Fibroblast of lung (primary cell): ENCODE results near the gene TNFSF15. TPM values are rescaled to one million over a fixed set of nuclear protein-coding genes. Genes with fewer than 3 reads are reported as not detected.
A peak's percentile ranks its signal among the peaks of the same experiment; 100 is the strongest.

Experiments used
- DNase-seq, 2 donors: peaks; one replicate each; pipeline versions ENCODE4 v3.0.0 to v3.0.0-alpha.2; 2010; ENCODE audit warnings: low read depth in 2 of 2
- H2AFZ ChIP-seq: 2 replicates; pipeline ENCODE4 v1.5.1; 2012; ENCODE audit warnings: low read length, control low read depth, inconsistent platforms
- H3K27ac ChIP-seq: 2 replicates; pipeline ENCODE4 v1.5.1; 2011; ENCODE audit warnings: low read length, control low read depth; ENCODE audit not compliant: insufficient read depth
- H3K27me3 ChIP-seq: 2 replicates; pipeline ENCODE4 v1.5.1; 2011; ENCODE audit warnings: mild to moderate bottlenecking, low read length; ENCODE audit not compliant: control insufficient read depth, insufficient read depth
- H3K36me3 ChIP-seq: 2 replicates; pipeline ENCODE4 v1.5.1; 2011; ENCODE audit warnings: low read length; ENCODE audit not compliant: control insufficient read depth, insufficient read depth
- H3K4me1 ChIP-seq: 2 replicates; pipeline ENCODE4 v1.5.1; 2011; ENCODE audit warnings: low read length; ENCODE audit not compliant: control insufficient read depth, insufficient read depth; ENCODE audit errors: extremely low read depth
- H3K4me2 ChIP-seq: 2 replicates; pipeline ENCODE4 v1.5.1; 2011; ENCODE audit warnings: low read length, control low read depth; ENCODE audit not compliant: insufficient read depth; ENCODE audit errors: extremely low read depth
- H3K4me3 ChIP-seq, 4 experiments: fragments of 200-600 bp in 1 of 4; sonication (generic) in 1 of 4; replicated peaks in 1 of 4; 2 replicates each; pipeline ENCODE4 v1.5.1; 2011 to 2016; ENCODE audit warnings: low read length in 4 of 4, low read depth in 3 of 4, mild to moderate bottlenecking in 3 of 4, control low read depth in 2 of 4, inconsistent platforms in 1 of 4, mixed read lengths in 1 of 4; ENCODE audit not compliant: insufficient read depth in 1 of 4; ENCODE audit errors: control extremely low read depth in 1 of 4
- H3K79me2 ChIP-seq: 2 replicates; pipeline ENCODE4 v1.5.1; 2012; ENCODE audit warnings: mild to moderate bottlenecking, low read length, inconsistent platforms; ENCODE audit not compliant: control insufficient read depth, insufficient read depth
- H3K9ac ChIP-seq: 2 replicates; pipeline ENCODE4 v1.5.1; 2011; ENCODE audit warnings: mild to moderate bottlenecking, low read length, control low read depth; ENCODE audit not compliant: insufficient read depth
- H3K9me3 ChIP-seq: 2 replicates; pipeline ENCODE4 v1.5.1; 2012; ENCODE audit warnings: low read depth, low read length; ENCODE audit not compliant: control insufficient read depth, insufficient read depth
- H4K20me1 ChIP-seq: 2 replicates; pipeline ENCODE4 v1.5.1; 2011; ENCODE audit warnings: low read length; ENCODE audit not compliant: control insufficient read depth, insufficient read depth; ENCODE audit errors: extremely low read depth
- EZH2 ChIP-seq: IDR thresholded peaks from 2 replicates; pipeline ENCODE4 v1.5.1; 2012; ENCODE audit warnings: low read length, control low read depth, mild to moderate bottlenecking; ENCODE audit errors: missing control alignments
- polyA plus RNA-seq, 2 donors: library from polyadenylated mRNA; depleted of rRNA in 1 of 2; stranded (reverse) in 1 of 2; unstranded in 1 of 2; fragments of >200 nt; gene quantifications; 2 replicates each; pipeline ENCODE4 v1.2.1, GENCODE V29; 2011 to 2012; ENCODE audit warnings: missing spikeins in 1 of 2
- total RNA-seq: library from RNA; depleted of rRNA; stranded (reverse); fragments of >200 nt; gene quantifications from 2 replicates; pipeline ENCODE4 v1.2.1, GENCODE V29; 2014
- TF ChIP-seq, protein P1 (sequence below), 2 donors: IDR thresholded peaks in 1 of 2; conservative IDR thresholded peaks in 1 of 2; 1 replicate in 1 of 2; 2 replicates in 1 of 2; pipeline ENCODE4 v1.5.1; 2011 to 2012; ENCODE audit warnings: low read length in 2 of 2, control low read depth in 1 of 2, inconsistent platforms in 1 of 2, low read depth in 1 of 2, mild to moderate bottlenecking in 1 of 2

The TNFSF15 gene
- total and polyA plus RNA-seq, 2 donors (not counting 1 experiment from before 2014, with no cell fraction given): 0.33 to 0.76 TPM

GRCh38 chr9:114804505-114804904, 1.3 kb downstream of the TNFSF15 start:
- Histone ChIP-seq H3K27me3 (no peaks in the 10 kb centered on the region), H3K79me2 (no peaks in the 10 kb centered on the region), H3K4me2 (no peak overlapping the region), H3K9me3 (no peaks in the 10 kb centered on the region), H3K4me1 (peaks cover 10% of the 10 kb centered on the region), H3K36me3 (no peaks in the 10 kb centered on the region), H3K27ac (no peak overlapping the region), H3K4me3 (no peak overlapping the region), H4K20me1 (no peaks in the 10 kb centered on the region), H2AFZ (no peak overlapping the region), H3K9ac (no peak overlapping the region)
- TF ChIP-seq, protein P1, sequence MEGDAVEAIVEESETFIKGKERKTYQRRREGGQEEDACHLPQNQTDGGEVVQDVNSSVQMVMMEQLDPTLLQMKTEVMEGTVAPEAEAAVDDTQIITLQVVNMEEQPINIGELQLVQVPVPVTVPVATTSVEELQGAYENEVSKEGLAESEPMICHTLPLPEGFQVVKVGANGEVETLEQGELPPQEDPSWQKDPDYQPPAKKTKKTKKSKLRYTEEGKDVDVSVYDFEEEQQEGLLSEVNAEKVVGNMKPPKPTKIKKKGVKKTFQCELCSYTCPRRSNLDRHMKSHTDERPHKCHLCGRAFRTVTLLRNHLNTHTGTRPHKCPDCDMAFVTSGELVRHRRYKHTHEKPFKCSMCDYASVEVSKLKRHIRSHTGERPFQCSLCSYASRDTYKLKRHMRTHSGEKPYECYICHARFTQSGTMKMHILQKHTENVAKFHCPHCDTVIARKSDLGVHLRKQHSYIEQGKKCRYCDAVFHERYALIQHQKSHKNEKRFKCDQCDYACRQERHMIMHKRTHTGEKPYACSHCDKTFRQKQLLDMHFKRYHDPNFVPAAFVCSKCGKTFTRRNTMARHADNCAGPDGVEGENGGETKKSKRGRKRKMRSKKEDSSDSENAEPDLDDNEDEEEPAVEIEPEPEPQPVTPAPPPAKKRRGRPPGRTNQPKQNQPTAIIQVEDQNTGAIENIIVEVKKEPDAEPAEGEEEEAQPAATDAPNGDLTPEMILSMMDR (conservative IDR thresholded peaks at IDR 0.05 in 1 of 2, IDR thresholded peaks at IDR 0.05 in 1 of 2; ENCODE audit: low read depth in 1 of 2, low read length in 2 of 2): no peak
- TF ChIP-seq EZH2: no peak
- DNase-seq: peak; percentile 81 to 84

DNA sequence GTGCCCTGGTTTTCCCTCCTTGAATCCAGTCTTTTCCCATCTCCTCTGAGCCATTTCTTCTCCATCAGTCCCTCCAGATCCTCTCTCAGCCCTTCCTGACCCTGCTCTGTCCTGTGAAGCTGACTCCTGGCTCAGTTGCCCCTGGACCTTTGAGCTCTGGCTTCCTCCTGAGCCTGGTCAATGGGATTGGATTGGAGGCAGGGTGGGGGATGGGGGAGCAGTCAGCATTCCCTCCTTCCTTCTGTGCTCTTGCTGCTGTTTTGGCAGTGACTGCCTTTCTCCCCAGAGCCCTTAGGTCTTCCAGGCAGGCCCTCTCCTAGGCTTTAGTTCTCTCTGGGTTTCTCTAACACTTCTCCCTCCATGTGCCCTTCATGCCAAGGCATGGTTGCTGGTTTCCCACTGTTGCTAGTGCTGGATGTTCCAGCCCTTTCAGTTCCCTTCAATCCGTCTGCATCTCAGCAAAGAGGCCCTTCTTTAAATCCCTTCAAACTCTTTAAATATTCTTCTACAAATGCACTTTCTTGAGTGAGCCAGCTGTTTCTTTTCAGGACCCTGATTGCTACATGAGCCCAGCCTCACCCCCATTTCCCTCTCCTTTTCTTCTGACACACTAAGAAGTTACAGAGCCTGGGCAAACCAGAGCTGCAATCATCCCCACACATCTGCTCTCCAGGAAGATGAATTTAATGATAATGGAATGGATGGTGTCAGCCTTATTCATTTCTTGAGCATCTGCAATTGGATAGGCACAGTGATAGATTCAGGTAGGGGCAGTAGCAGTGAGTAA, 2.2 kb downstream of the TNFSF15 start:
- no peak overlapping the region for H3K4me2 ChIP-seq
- no peak overlapping the region for H3K4me3 ChIP-seq
- H3K36me3 ChIP-seq: no peaks in the 10 kb centered on the region
- no peak overlapping the region for H3K27ac ChIP-seq
- H3K9ac ChIP-seq: no peak overlapping the region
- peaks cover 10% of the 10 kb centered on the region for H3K4me1 ChIP-seq
- no peaks in the 10 kb centered on the region for H3K79me2 ChIP-seq
- no peaks in the 10 kb centered on the region for H4K20me1 ChIP-seq
- H2AFZ ChIP-seq: no peak overlapping the region
- DNase-seq: peak; percentile 17 to 63
- no peaks in the 10 kb centered on the region for H3K27me3 ChIP-seq
- no peaks in the 10 kb centered on the region for H3K9me3 ChIP-seq
- TF ChIP-seq, protein P1 (conservative IDR thresholded peaks at IDR 0.05 in 1 of 2, IDR thresholded peaks at IDR 0.05 in 1 of 2; ENCODE audit: low read depth in 1 of 2, low read length in 2 of 2): no peak
- no peak for TF ChIP-seq EZH2

DNA sequence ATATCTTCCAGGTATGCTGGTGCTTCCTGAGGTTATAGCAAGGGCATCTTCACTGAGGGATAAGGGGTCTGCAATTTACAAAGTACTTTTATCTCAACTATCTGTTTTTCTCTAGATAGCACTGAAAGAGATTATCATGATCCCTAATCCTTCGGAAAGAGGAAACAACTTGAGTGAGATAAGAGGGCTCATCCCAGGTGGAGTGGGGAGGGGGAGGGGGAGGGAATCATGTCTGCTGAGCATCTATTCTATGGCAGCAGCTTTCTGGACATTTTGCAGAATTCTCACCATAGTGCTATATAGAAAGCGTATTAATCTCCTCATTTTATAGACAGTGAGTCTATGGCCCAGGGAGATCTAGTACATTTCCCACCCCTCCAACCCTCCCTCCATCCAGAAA, 5.9 kb downstream of the TNFSF15 start:
- H3K27ac ChIP-seq: no peak overlapping the region
- TF ChIP-seq, protein P1 (conservative IDR thresholded peaks at IDR 0.05 in 1 of 2, IDR thresholded peaks at IDR 0.05 in 1 of 2; ENCODE audit: low read depth in 1 of 2, low read length in 2 of 2): no peak
- no peaks in the 10 kb centered on the region for H3K9me3 ChIP-seq
- H4K20me1 ChIP-seq: no peaks in the 10 kb centered on the region
- no peak overlapping the region for H2AFZ ChIP-seq
- no peak for DNase-seq
- H3K79me2 ChIP-seq: no peaks in the 10 kb centered on the region
- H3K27me3 ChIP-seq: peaks cover 4% of the 10 kb centered on the region
- H3K4me1 ChIP-seq: peaks cover 2% of the 10 kb centered on the region
- no peak overlapping the region for H3K9ac ChIP-seq
- no peaks in the 10 kb centered on the region for H3K36me3 ChIP-seq
- H3K4me2 ChIP-seq: no peak overlapping the region
- H3K4me3 ChIP-seq: no peak overlapping the region
